NT2/D1 (cell line): ENCODE results near the gene CACNA1C.

Source experiments
- DNase-seq: peaks from one replicate; pipeline ENCODE4 v3.0.0-alpha.2; 2011; ENCODE audit warnings: low read depth, low spot score
- H3K27me3 ChIP-seq: 2 replicates; pipeline ENCODE4 v1.6.0; 2011; ENCODE audit warnings: mild to moderate bottlenecking; ENCODE audit not compliant: insufficient read length, insufficient read depth
- H3K36me3 ChIP-seq: 2 replicates; pipeline ENCODE4 v1.6.1; 2011; ENCODE audit warnings: mild to moderate bottlenecking, low read length, mixed read lengths; ENCODE audit not compliant: insufficient read depth, insufficient read length
- H3K4me1 ChIP-seq: 2 replicates; pipeline ENCODE4 v1.5.1; 2011; ENCODE audit not compliant: insufficient read depth, insufficient read length
- H3K4me3 ChIP-seq: 2 replicates; pipeline ENCODE4 v1.5.1; 2011; ENCODE audit warnings: low read depth; ENCODE audit not compliant: insufficient read length
- H3K9ac ChIP-seq: 2 replicates; pipeline ENCODE4 v1.6.0; 2011; ENCODE audit warnings: low read depth; ENCODE audit not compliant: insufficient read length
- H3K9me3 ChIP-seq: 2 replicates; pipeline ENCODE4 v1.5.1; 2011; ENCODE audit warnings: mild to moderate bottlenecking, low read length; ENCODE audit not compliant: insufficient read depth
- SUZ12 ChIP-seq: IDR thresholded peaks from 2 replicates; pipeline ENCODE4 v1.6.1; 2011; ENCODE audit not compliant: insufficient read length, insufficient read depth; ENCODE audit errors: extremely low read depth
- YY1 ChIP-seq: IDR thresholded peaks from 2 replicates; pipeline ENCODE4 v1.6.1; 2011; ENCODE audit not compliant: insufficient read length, insufficient read depth
- ZNF274 ChIP-seq: IDR thresholded peaks from 2 replicates; pipeline ENCODE4 v1.6.1; 2011; ENCODE audit warnings: mild to moderate bottlenecking, low read depth, low read length

Gene CACNA1C

GRCh38 chr12:2638273-2639019 is 585.7 kb downstream of the CACNA1C start:
- H3K9me3 ChIP-seq: peaks cover 6% of the 10 kb centered on the region; the same call in 1 of the 2 replicates
- H3K9ac ChIP-seq: no peak overlapping the region
- H3K4me1 ChIP-seq: peaks cover 31% of the 10 kb centered on the region
- H3K4me3 ChIP-seq: no peak overlapping the region
- H3K36me3 ChIP-seq: no peaks in the 10 kb centered on the region
- DNase-seq: no peak
- TF ChIP-seq YY1: no peak
- TF ChIP-seq SUZ12: no peak
- TF ChIP-seq ZNF274: no peak
- no peaks in the 10 kb centered on the region for H3K27me3 ChIP-seq

DNA sequence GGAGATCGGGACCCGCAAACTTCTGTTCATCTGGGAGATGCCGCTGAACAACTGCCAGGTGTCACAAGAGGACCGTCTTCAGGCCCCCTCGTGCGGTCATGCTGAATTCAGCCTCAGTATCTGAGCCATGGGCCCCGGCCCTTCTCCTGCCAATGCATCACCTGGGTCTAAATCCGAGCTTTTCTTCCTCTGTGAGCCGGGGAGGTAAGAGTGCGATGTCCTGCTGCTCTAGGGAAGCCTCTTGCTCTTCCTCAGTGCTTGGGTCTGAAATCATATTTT is 586.2 kb downstream of the CACNA1C start:
- H3K27me3 ChIP-seq: no peaks in the 10 kb centered on the region
- no peak overlapping the region for H3K4me3 ChIP-seq
- H3K9me3 ChIP-seq: peaks cover 6% of the 10 kb centered on the region; the same call in 1 of the 2 replicates
- DNase-seq: no peak
- H3K36me3 ChIP-seq: no peaks in the 10 kb centered on the region
- peaks cover 34% of the 10 kb centered on the region for H3K4me1 ChIP-seq
- no peak for TF ChIP-seq SUZ12
- no peak for TF ChIP-seq YY1
- TF ChIP-seq ZNF274: no peak
- no peak overlapping the region for H3K9ac ChIP-seq

GRCh38 chr12:2640281-2640680 is 587.5 kb downstream of the CACNA1C start:
- H3K9ac ChIP-seq: peak overlapping the region; percentile 15
- H3K4me3 ChIP-seq: no peak overlapping the region
- no peak for TF ChIP-seq SUZ12
- no peak for TF ChIP-seq ZNF274
- no peak for TF ChIP-seq YY1
- DNase-seq: no peak
- H3K27me3 ChIP-seq: no peaks in the 10 kb centered on the region
- H3K4me1 ChIP-seq: peaks cover 34% of the 10 kb centered on the region
- H3K36me3 ChIP-seq: no peaks in the 10 kb centered on the region
- no peaks in the 10 kb centered on the region for H3K9me3 ChIP-seq

- H3K4me3 ChIP-seq: no peak overlapping the region
- H3K9me3 ChIP-seq: no peaks in the 10 kb centered on the region
- no peak overlapping the region for H3K9ac ChIP-seq
- peak; percentile 68 for DNase-seq
- no peaks in the 10 kb centered on the region for H3K36me3 ChIP-seq
- no peaks in the 10 kb centered on the region for H3K27me3 ChIP-seq
- peaks cover 34% of the 10 kb centered on the region for H3K4me1 ChIP-seq
- TF ChIP-seq YY1 (no peak), ZNF274 (no peak), SUZ12 (no peak)
Observed at GRCh38 chr12:2640709-2641108, 587.9 kb downstream of the CACNA1C start.

DNA sequence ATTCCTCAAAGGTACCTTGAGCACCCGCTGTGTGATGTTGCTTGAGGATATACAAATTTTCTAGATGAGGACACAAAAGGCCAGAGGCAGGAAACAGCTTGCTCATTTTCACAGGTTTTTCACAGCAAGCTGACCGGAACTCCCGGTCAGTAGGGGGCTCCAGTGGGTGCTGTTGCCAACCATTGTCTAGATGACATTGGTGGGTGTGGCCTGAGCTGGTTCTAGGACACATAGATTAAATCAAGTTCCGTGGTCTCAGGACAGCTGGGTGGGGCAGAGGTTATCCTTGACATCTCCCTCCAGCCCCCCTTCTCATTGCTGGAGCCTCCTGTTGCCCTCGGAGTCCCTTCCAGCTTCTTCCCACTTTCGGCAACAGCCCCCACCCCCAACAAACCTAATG is 588.4 kb downstream of the CACNA1C start:
- H3K4me3 ChIP-seq: no peak overlapping the region
- H3K27me3 ChIP-seq: no peaks in the 10 kb centered on the region
- H3K9ac ChIP-seq: no peak overlapping the region

DNA sequence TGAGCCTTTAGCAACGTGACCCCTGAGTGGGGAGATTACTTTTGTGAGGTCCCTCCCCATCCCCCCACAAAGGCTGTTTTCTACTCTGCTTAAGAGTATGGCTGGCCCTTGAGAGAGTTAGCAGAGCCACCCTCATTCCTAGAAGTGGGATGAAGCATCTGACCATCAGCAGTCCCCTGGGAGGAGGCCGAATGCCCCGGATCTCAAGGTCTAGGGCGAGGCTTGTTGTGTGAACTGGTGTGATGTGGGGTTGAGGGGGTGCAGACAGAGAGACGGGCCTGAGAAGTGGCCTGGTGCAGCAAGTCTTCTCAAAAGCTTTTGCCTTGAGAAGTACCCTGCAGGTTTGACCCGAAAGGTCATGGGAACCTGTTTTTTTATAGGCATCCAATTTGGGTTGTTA is 589.0 kb downstream of the CACNA1C start:
- no peak for DNase-seq
- Histone ChIP-seq H3K9me3 (no peaks in the 10 kb centered on the region), H3K4me1 (peaks cover 33% of the 10 kb centered on the region), H3K27me3 (no peaks in the 10 kb centered on the region), H3K9ac (no peak overlapping the region), H3K36me3 (no peaks in the 10 kb centered on the region), H3K4me3 (no peak overlapping the region)
- TF ChIP-seq YY1: no peak
- TF ChIP-seq SUZ12: no peak
- no peak for TF ChIP-seq ZNF274

More for the DNA sequence above, 588.4 kb downstream of the CACNA1C start:
- no peak for TF ChIP-seq YY1
- TF ChIP-seq SUZ12: no peak
- no peak for TF ChIP-seq ZNF274
- Histone ChIP-seq H3K36me3 (no peaks in the 10 kb centered on the region), H3K9me3 (no peaks in the 10 kb centered on the region), H3K4me1 (peaks cover 34% of the 10 kb centered on the region)
- DNase-seq: peak; percentile 71

GRCh38 chr12:2642176-2642892 is 589.5 kb downstream of the CACNA1C start:
- DNase-seq: no peak
- Histone ChIP-seq H3K4me3 (no peak overlapping the region), H3K36me3 (no peaks in the 10 kb centered on the region), H3K27me3 (no peaks in the 10 kb centered on the region), H3K4me1 (peaks cover 32% of the 10 kb centered on the region), H3K9me3 (peaks cover 4% of the 10 kb centered on the region; the same call in 1 of the 2 replicates), H3K9ac (no peak overlapping the region)
- TF ChIP-seq YY1 (no peak), SUZ12 (no peak), ZNF274 (no peak)
